ENCODE results near the gene MED15. TPM values are rescaled to one million over a fixed set of nuclear protein-coding genes. Genes with fewer than 3 reads are reported as not detected.

The MED15 gene
- total RNA-seq, 1 donor from 2014 or later = 11.4 TPM

DNA sequence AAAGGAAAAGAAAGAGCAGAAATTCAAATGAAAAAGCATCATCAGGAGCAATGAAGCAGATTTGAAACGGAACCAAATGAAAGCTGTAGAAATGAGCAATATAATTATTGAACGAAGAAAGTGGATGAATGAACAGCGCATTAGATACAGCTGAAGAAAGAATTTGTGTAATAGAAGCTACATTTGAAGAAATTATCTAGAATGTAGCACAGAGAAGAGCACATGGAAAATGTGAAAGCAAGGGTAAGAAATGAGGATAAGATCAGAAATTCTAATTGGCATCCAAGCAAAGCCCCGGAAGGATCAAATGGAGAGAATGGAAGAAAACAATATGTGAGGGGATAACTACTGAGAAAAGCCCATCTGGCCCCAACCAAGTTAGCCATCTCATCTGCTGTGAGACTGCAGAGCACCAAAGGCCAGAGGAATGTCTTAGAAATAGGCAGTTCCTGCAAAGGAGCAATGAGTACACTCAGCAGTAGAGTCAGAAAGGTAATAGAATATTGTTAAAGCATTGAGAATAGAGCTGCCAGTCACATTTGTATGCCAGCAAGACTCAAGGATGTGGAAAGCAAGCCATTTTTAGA is 51.9 kb downstream of the MED15 start:
- Mint-ChIP-seq H3K27ac (no peak overlapping the region), H3K4me3 (no peak overlapping the region), H3K9me3 (peaks cover 16% of the 10 kb centered on the region), H3K36me3 (peaks cover 46% of the 10 kb centered on the region), H3K4me1 (no peaks in the 10 kb centered on the region), H3K27me3 (ENCODE audit: insufficient read depth, low read depth) (peaks cover 3% of the 10 kb centered on the region)
- no peak overlapping the region for H3K4me3 ChIP-seq
- H3K4me1 ChIP-seq = no peaks in the 10 kb centered on the region
- no peak overlapping the region for H3K9ac ChIP-seq
- H3K9me3 ChIP-seq (ENCODE audit: low read depth) = no peaks in the 10 kb centered on the region
- TF ChIP-seq CTCF (IDR thresholded peaks at IDR 0.05) (no peak), EZH2phosphoT487 (IDR thresholded peaks at IDR 0.05) (no peak), EZH2 (IDR thresholded peaks at IDR 0.05) (no peak)
- no peaks in the 10 kb centered on the region for H4K20me1 ChIP-seq (ENCODE audit: low read depth)
- no peak overlapping the region for H3K27ac ChIP-seq
- DNase-seq (ENCODE audit: low spot score) = no peak
- H2AFZ ChIP-seq (replicated peaks) = no peak overlapping the region
- H3K36me3 ChIP-seq = peaks cover 9% of the 10 kb centered on the region
- H3K79me2 ChIP-seq (ENCODE audit: low read depth) = no peaks in the 10 kb centered on the region
- H3K27me3 ChIP-seq = no peaks in the 10 kb centered on the region
- no peak overlapping the region for H3K4me2 ChIP-seq
- peaks cover 9% of the 10 kb centered on the region for H3F3A ChIP-seq (ENCODE audit: low read depth)

DNA sequence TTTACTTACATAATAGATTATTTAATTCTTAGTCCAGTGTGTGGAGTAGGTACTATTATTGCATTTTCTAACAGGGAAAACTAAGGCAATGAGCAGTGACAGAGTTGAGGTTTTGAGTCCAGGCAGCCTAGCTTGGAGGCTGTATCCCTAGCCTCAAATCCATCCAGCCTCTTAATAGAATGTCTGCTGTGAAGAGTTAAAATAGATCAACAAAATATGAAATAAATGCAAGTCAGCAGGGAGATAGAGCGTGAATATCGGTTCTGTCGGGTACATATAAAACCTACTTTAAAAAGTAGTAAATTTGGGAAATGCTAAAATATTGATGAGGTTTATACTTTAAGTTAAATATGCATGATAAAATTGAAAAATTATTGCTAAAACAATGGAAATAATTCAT is 53.3 kb downstream of the MED15 start:
- Mint-ChIP-seq H3K27ac (no peak overlapping the region), H3K9me3 (peaks cover 16% of the 10 kb centered on the region), H3K36me3 (peaks cover 40% of the 10 kb centered on the region), H3K4me3 (no peak overlapping the region), H3K4me1 (no peaks in the 10 kb centered on the region), H3K27me3 (ENCODE audit: insufficient read depth, low read depth) (peaks cover 3% of the 10 kb centered on the region)
- TF ChIP-seq CTCF (IDR thresholded peaks at IDR 0.05) = no peak
- TF ChIP-seq EZH2phosphoT487 (IDR thresholded peaks at IDR 0.05) = no peak
- no peak for TF ChIP-seq EZH2 (IDR thresholded peaks at IDR 0.05)
- H3K79me2 ChIP-seq (ENCODE audit: low read depth) = no peaks in the 10 kb centered on the region
- H3K9ac ChIP-seq = no peak overlapping the region
- no peak overlapping the region for H2AFZ ChIP-seq (replicated peaks)
- no peak overlapping the region for H3K4me2 ChIP-seq
- DNase-seq (ENCODE audit: low spot score) = no peak
- H3K9me3 ChIP-seq (ENCODE audit: low read depth) = no peaks in the 10 kb centered on the region
- no peaks in the 10 kb centered on the region for H3K4me1 ChIP-seq
- H4K20me1 ChIP-seq (ENCODE audit: low read depth) = no peaks in the 10 kb centered on the region
- H3K36me3 ChIP-seq = peaks cover 9% of the 10 kb centered on the region
- no peaks in the 10 kb centered on the region for H3K27me3 ChIP-seq
- H3K27ac ChIP-seq = no peak overlapping the region
- H3K4me3 ChIP-seq = no peak overlapping the region
- peaks cover 9% of the 10 kb centered on the region for H3F3A ChIP-seq (ENCODE audit: low read depth)

DNA sequence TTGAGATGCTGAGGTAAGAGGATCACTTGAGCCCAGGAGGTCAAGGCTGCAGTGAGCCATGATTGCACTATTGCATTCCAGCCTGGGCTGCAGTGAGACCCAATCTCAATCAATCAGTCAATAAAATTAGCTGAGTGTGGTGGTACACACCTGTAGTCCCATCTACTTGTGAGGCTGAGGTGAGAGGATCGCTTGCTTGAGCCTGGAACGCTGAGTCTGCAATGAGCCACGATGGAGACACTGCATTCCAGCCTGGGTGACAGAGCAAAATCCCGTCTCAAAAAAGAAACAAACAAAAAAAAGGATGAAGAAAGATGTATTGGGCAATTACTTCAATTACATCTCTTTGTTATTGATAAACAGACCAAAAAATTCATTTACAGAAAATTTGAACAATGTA is 54.5 kb downstream of the MED15 start:
- TF ChIP-seq EZH2phosphoT487 (IDR thresholded peaks at IDR 0.05) (no peak), CTCF (IDR thresholded peaks at IDR 0.05) (no peak), EZH2 (IDR thresholded peaks at IDR 0.05) (no peak)
- H3K9me3 Mint-ChIP-seq = peaks cover 16% of the 10 kb centered on the region
- no peaks in the 10 kb centered on the region for H4K20me1 ChIP-seq (ENCODE audit: low read depth)
- no peaks in the 10 kb centered on the region for H3K4me1 Mint-ChIP-seq
- no peaks in the 10 kb centered on the region for H3K79me2 ChIP-seq (ENCODE audit: low read depth)
- H3K27me3 Mint-ChIP-seq (ENCODE audit: insufficient read depth, low read depth) = peaks cover 3% of the 10 kb centered on the region
- H3K4me1 ChIP-seq = no peaks in the 10 kb centered on the region
- H3K4me3 Mint-ChIP-seq = no peak overlapping the region
- H3K9ac ChIP-seq = no peak overlapping the region
- H3K36me3 ChIP-seq = peaks cover 9% of the 10 kb centered on the region
- H3K4me3 ChIP-seq = no peak overlapping the region
- H3K27ac Mint-ChIP-seq = no peak overlapping the region
- H2AFZ ChIP-seq (replicated peaks) = no peak overlapping the region
- no peaks in the 10 kb centered on the region for H3K27me3 ChIP-seq
- peaks cover 9% of the 10 kb centered on the region for H3F3A ChIP-seq (ENCODE audit: low read depth)
- H3K36me3 Mint-ChIP-seq = peaks cover 36% of the 10 kb centered on the region
- DNase-seq (ENCODE audit: low spot score) = no peak
- no peaks in the 10 kb centered on the region for H3K9me3 ChIP-seq (ENCODE audit: low read depth)
- H3K4me2 ChIP-seq = no peak overlapping the region
- H3K27ac ChIP-seq = no peak overlapping the region

All from neural progenitor cell (in vitro differentiated cells).